ENCODE results near the gene EFCAB3.

DNA sequence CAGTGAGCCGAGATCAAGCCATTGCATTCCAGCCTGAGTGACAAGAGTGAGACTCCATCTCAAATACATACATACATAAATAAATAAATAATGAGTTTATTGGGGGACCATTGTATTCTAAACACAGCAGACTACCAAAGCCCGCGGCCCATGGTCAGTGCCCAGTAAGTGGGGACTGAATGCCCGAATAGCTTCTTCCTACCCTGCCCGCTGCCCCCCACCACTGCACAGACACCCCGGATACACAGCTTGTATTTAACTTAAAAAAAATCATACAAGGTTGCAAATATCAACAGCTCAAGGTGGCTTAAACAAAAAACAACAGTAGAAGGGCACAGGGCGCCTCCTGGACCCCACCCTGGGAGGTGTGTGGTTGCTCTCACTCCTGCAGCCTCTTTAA is 75.7 kb downstream of the EFCAB3 start:
- TF ChIP-seq, protein P1, sequence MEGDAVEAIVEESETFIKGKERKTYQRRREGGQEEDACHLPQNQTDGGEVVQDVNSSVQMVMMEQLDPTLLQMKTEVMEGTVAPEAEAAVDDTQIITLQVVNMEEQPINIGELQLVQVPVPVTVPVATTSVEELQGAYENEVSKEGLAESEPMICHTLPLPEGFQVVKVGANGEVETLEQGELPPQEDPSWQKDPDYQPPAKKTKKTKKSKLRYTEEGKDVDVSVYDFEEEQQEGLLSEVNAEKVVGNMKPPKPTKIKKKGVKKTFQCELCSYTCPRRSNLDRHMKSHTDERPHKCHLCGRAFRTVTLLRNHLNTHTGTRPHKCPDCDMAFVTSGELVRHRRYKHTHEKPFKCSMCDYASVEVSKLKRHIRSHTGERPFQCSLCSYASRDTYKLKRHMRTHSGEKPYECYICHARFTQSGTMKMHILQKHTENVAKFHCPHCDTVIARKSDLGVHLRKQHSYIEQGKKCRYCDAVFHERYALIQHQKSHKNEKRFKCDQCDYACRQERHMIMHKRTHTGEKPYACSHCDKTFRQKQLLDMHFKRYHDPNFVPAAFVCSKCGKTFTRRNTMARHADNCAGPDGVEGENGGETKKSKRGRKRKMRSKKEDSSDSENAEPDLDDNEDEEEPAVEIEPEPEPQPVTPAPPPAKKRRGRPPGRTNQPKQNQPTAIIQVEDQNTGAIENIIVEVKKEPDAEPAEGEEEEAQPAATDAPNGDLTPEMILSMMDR (IDR thresholded peaks at IDR 0.05): no peak
- no peak for TF ChIP-seq POLR2A (IDR thresholded peaks at IDR 0.05)
- TF ChIP-seq EP300 (IDR thresholded peaks at IDR 0.05): no peak
- no peak for TF ChIP-seq POLR2AphosphoS5 (IDR thresholded peaks at IDR 0.05)

Data from upper lobe of left lung (tissue), 4 donors.